Measurements from ENCODE around the gene ZNF562.
"Not testable (repeated sequence)": the region's sequence is repeated elsewhere in the genome, so short reads cannot be mapped to it uniquely, and the experiment has no call there.

ZNF562 gene

GRCh38 chr19:9674663-9675357 is at the start of gene ZNF562:
TSS of gene ZNF562 (minus strand) at chr19:9675100. CDS start at chr19:9660744, 14,356 bp downstream.
- DNase-seq: peak; percentile 97

DNA sequence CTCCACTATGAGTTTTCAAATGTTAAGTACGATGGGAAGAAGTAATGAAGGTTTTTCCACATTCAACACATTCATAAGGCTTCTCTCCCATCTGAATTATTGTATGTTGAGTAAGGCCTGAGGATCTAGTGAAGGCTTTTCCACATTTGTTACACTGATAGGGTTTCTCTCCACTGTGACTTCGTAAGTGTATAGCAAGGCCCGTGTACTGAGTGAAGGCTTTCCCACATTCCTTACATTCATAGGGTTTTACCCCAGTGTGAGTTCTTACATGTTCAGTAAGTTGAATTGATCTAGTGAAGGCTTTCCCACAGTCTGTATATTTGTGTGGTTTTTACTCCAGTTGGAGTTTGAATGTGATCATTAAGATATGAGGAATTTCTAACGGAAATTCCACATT is 49.3 kb upstream of the ZNF562 start:
- DNase-seq: no peak

GRCh38 chr19:9721861-9722260 is 47.0 kb upstream of the ZNF562 start:
- DNase-seq: no peak

GRCh38 chr19:9720541-9720940 is 45.6 kb upstream of the ZNF562 start:
- no peak for DNase-seq

DNA sequence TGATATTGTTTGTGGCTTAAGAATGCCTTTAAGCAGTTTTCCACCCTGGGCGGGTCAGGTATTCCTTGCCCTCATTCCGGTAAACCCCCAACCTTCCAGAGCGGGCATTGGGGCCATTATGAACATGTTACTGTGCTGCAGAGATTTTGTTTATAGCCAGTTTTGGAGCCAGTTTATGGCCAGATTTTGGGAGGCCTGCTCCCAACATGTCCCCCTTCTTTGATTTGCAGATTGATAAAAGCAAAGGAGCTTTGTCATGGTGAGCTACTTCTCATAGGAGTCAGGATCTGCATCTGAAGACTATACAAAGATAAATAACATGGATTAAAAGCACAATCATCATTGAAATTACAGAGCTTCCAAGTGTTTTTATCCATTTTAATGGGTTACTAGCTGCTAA is 36.9 kb upstream of the ZNF562 start:
- DNase-seq: no peak

DNA sequence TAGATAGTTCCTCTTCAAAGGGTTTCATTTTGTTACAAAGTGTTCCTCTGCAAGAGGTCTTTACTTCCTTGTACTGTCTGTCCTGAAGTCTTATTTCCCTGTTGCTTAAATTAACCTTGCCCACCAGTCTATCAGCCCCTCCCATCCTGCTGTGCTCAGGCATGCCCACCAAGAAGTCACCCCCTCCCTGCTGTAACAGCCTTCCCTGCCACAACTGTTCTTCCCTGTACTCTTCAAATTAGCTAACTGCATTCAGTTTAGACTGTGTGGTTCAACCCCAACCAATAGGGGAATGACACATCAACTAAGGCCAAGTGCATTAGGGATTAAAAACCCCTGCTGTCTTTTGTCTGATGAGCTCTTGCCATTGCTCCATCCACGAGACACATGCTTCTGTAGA is 34.4 kb upstream of the ZNF562 start:
- peak; percentile 30 for DNase-seq

GRCh38 chr19:9705836-9706235 is 30.9 kb upstream of the ZNF562 start:
- peak; percentile 36 for DNase-seq

DNA sequence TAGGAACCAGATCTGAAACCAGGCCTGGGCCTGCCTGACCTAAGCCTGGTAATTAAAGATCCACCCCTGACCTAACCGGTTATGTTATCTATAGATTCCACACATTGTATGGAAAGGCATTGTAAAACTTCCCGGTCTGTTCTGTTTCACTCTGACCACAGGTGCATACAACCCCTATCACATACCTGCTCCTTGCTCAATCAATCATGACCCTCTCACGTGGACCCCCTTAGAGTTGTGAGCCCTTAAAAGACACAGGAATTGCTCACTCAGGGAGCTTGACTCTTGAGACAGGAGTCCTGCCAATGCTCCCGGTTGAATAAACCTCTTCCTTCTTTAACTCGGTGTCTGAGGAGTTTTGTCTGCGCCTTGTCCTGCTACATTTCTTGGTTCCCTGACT is 27.3 kb upstream of the ZNF562 start:
- no peak for DNase-seq

- no peak for DNase-seq
Measured at GRCh38 chr19:9700229-9700981, 25.5 kb upstream of the ZNF562 start.

GRCh38 chr19:9690301-9690700 is 15.4 kb upstream of the ZNF562 start:
- DNase-seq: not testable (repeated sequence)

GRCh38 chr19:9679996-9680395 is 5.1 kb upstream of the ZNF562 start:
- DNase-seq: not testable (repeated sequence)

DNA sequence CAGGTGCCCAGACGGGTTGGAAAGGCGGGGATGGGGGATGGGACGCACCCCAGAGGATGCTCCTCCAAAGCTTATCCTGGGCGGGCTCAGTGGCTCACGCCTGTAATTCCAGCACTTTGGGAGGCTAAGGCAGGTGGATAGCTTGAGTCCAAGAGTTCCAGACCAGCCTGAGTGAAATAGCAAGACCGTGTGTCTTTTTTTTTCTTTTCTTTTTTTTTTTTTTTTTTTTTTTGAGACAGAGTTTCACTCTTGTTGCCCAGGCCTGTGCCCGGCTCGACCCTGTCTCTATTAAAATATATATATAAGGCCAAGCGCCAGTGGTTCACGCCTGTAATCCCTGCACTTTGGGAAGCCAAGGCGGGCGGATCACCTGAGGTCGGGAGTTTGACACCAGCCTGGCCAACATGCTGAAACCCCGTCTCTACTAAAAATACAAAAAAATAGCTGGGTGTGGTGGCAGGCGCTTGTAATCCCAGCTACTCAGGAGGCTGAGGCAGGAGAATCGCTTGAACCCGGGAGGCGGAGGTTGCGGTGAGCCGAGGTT is 530 bp upstream of the ZNF562 start:
- not testable (repeated sequence) for DNase-seq

DNA sequence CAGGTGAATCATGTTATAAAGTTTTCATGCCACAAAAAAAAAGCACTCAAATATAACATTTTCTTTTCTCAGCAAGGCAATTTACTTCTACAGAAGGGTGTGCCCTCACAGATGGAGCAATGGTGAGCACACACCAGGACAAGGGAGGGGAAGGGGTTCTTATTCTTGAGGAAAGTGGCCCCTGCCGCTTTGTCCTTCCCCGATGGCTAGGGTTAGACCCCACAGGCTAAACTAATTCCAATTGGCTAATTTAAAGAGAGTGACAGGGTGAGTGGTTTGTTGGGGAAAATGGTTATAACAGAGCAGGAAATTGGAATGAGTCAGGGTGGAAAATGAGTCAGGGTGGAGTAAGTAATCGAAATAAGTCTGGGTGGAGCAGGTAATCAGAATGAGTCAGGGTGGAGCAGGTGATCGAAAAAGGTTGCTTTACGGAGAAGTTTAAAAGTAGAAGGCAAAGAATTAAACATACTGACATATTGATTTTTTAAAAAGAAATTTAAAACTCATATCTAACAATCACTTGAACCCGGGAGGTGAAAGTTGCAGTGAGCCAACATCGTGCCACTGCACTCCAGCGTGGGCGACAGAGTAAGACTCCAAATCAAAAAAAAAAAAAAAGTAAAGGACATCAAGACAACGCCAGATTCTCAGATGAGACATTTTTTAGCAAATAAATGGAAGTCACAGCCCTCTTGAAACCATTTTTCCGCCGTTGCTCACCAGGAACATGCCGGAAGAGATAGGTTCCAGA is 813 bp downstream of the ZNF562 start:
- DNase-seq: peak; percentile 61

- no peak for DNase-seq
Measured at GRCh38 chr19:9672893-9673292, 2.0 kb downstream of the ZNF562 start.

DNA sequence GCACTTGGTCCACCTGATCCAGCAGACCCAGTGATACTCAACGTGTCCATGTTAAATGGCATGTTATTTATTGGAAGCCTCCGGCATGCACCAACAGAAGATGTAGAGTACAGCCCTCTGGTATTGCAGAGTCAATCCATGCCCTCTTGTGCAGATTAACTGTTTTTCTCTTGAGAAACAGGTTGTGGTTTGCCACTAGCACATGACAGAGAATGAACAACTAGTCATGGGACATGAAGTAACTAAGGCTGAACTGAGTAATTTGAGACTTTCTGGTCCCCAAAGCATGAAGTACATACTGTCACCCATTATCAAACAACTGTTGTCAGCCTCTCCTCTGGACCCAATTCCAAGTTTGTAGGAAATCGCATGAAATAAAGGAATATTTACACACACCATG is 3.2 kb downstream of the ZNF562 start:
- DNase-seq: peak; percentile 51

- no peak for DNase-seq
Measured at GRCh38 chr19:9668544-9668943, 6.4 kb downstream of the ZNF562 start.

GRCh38 chr19:9667898-9668297 is 7.0 kb downstream of the ZNF562 start:
- no peak for DNase-seq

DNA sequence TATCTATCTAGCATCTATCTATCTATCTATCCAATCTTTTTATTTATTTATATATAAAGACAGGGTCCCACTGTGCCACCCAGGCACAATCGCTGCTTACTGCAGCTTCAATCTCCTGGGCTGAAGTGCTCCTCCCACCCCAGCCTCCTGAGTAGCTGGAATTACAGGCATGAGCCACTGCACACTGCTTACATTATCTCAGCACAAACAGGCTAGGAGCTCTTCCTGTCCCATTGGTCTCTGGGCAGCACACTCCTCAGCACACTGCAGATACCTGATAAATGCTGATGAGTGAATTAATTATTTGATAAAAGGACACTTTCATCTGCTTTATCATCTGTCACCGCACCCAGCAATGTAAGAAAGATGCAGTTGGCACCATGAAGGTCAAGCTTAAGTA is 16.1 kb downstream of the ZNF562 start:
- DNase-seq: no peak

- DNase-seq: not testable (repeated sequence)
Measured at GRCh38 chr19:9653066-9653555, 21.8 kb downstream of the ZNF562 start.

DNA sequence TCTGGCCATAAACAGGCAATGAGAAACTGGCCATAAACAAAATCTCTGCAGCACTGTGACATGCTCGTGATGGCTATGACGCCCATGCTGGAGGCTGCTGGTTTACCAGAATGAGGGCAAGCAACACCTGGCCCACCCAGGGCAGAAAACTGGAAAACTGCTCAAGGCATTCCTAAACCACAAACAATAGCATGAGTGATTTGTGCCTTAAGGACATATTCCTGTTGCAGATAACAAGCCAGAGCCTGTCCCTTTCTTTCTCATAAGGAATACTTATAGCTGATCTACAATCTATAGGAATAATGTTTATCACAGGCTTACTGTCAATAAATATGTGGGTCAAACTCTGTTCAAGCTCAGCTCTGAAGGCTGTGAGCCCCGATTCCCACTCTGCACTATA is 23.4 kb downstream of the ZNF562 start:
- not testable (repeated sequence) for DNase-seq

- DNase-seq: no peak
Measured at GRCh38 chr19:9650345-9650744, 24.6 kb downstream of the ZNF562 start.

- DNase-seq: peak; percentile 66
Measured at GRCh38 chr19:9645472-9645871, 29.4 kb downstream of the ZNF562 start.

DNA sequence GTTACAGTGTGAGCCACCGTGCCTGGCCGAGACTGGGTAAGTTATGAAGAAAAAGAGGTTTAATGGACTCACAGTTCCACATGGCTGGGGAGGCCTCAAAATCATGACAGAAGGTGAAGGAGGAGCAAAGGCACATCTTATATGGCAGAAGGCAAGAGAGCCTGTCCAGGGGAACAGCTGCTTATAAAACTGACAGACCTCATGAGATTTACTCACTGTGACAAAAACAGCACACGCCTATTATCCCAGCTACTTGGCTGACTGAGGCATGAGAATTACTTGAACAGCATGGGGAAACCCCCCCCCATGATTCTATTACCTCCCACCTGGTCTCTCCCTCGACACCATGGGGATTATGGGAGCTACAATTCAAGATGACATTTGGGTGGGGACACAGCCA is 30.4 kb downstream of the ZNF562 start:
- no peak for DNase-seq

All from OCI-M1 (cell line).